Transverse colon (tissue), 4 donors: ENCODE measurements around the gene ZNF212. TPM values are rescaled to one million over a fixed set of nuclear protein-coding genes. Genes with fewer than 3 reads are reported as not detected.

Source experiments
- DNase-seq: peaks from one replicate; pipeline ENCODE4 v3.0.0-alpha.2; 2019
- H3K27ac ChIP-seq, 4 donors: fragments of 200-600 bp; sonication (generic); 2 replicates each; pipeline ENCODE4 v1.5.1; 2016 to 2018; ENCODE audit warnings: inconsistent platforms in 4 of 4
- H3K27me3 ChIP-seq: fragments of 200-600 bp; sonication (generic); 2 replicates; pipeline ENCODE4 v1.5.1; 2017; ENCODE audit warnings: inconsistent platforms
- H3K36me3 ChIP-seq, 4 donors: fragments of 200-600 bp; sonication (generic); 2 replicates each; pipeline ENCODE4 v1.5.1; 2017 to 2019; ENCODE audit warnings: inconsistent platforms in 4 of 4
- H3K4me1 ChIP-seq, 4 donors: fragments of 200-600 bp; sonication (generic); 2 replicates each; pipeline ENCODE4 v1.5.1; 2017 to 2020; ENCODE audit warnings: inconsistent platforms in 4 of 4
- H3K4me3 ChIP-seq, 4 donors: fragments of 200-600 bp; sonication (generic); 1 replicate in 1 of 4; 2 replicates in 3 of 4; pipeline versions ENCODE4 v1.5.1 to v1.6.1; 2017 to 2019; ENCODE audit warnings: inconsistent platforms in 4 of 4
- H3K9me3 ChIP-seq, 2 donors: fragments of 200-600 bp; sonication (generic); 2 replicates each; pipeline ENCODE4 v1.5.1; 2017 to 2019; ENCODE audit warnings: inconsistent platforms in 2 of 2
- EP300 ChIP-seq: sonication (generic); formaldehyde crosslinking; IDR thresholded peaks from one replicate; pipeline ENCODE4 v1.6.1; 2017; ENCODE audit warnings: antibody characterized with exemption, low read depth
- POLR2A ChIP-seq: fragments of 450-650 bp; IDR thresholded peaks from one replicate; pipeline ENCODE4 v1.6.1; 2016; ENCODE audit warnings: antibody characterized with exemption, mild to moderate bottlenecking, moderate library complexity
- POLR2AphosphoS5 ChIP-seq, 3 donors: sonication (generic); formaldehyde crosslinking; IDR thresholded peaks; one replicate each; pipeline ENCODE4 v1.6.1; 2016; ENCODE audit warnings: antibody characterized with exemption in 3 of 3
- WGBS, 2 donors: methylation state at CpG; one replicate each; pipeline ENCODE4 v1.1.5; 2018; ENCODE audit warnings: low coverage in 1 of 2; 5-methylcytosine and 5-hydroxymethylcytosine counted together
- in situ Hi-C, 4 donors: fragments of 200-750 bp; cut with MboI; loops; one replicate each; pipeline versions ENCODE4 v1.15.0 to v1.15.1; 2017; ENCODE audit warnings: low sequenced_read_pairs in 3 of 4, low pct_ligation_motif_present in 1 of 4, low pct_unique_long_range_greater_than_20kb in 1 of 4
- intact Hi-C: fragments of 100-400 bp; cut with DNase I; formaldehyde crosslinking; loops from one replicate; pipeline ENCODE4 v1.15.1; 2023; ENCODE audit warnings: low total_unique reads
- small RNA-seq, 4 donors: library from RNA; depleted of rRNA; stranded (forward); fragments of <200 nt; gene quantifications; one replicate each; pipeline ENCODE3, GENCODE V24; 2016
- total RNA-seq, 4 donors: library from RNA; depleted of rRNA; stranded (reverse); fragments of >200 nt; gene quantifications; one replicate each; pipeline ENCODE4 v1.1.0, GENCODE V29; 2016
- TF ChIP-seq, protein P1 (sequence below), 5 experiments: fragments of 200-600 bp in 3 of 5; fragments of 450-650 bp in 2 of 5; sonication (generic) in 3 of 5; IDR thresholded peaks; 1 replicate in 2 of 5; 2 replicates in 3 of 5; pipeline ENCODE4 v1.5.1; 2016 to 2017; ENCODE audit warnings: antibody characterized with exemption in 5 of 5, inconsistent platforms in 3 of 5, mild to moderate bottlenecking in 2 of 5, moderate library complexity in 1 of 5

ZNF212 gene
- total RNA-seq, 4 donors from 2014 or later = 2.4 to 22.1 (median 9.5) TPM

DNA sequence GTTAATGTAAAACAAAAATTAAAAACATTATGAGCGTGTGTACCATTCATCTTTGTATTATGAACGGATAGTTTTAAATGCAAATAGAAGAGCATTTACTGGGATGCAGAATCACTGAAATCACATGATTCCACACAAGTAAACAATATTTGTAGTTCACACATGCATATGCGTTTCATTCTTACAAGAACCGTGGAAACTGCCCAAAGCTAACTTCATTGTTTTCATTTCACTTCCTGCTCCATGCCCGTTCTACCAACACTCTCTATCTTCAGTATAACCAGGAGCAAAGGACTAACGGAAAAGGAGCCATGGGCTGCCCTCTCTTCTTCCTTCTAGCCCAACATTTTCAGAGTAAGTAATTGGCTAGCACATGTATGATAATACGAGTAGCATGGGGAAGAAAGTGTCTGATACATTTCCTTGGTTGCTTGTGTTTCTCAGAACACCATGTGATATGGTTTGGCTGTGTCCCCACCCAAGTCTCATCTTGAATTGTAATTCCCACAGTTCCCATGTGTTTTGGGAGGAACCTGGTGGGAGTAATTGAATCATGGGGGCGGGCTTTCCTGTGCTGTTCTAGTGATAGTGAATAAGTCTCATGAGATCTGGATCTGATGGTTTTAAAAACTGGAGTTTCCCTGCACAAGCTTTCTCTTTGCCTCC lies 61.3 kb downstream of the ZNF212 start:
- WGBS, 2 donors = 61 to 73% methylated on average over 8 of the region's 8 CpGs
- Histone ChIP-seq H3K27ac (no peak overlapping the region), H3K4me3 (no peak overlapping the region), H3K36me3 (no peaks in the 10 kb centered on the region), H3K9me3 (no peaks in the 10 kb centered on the region), H3K27me3 (no peaks in the 10 kb centered on the region), H3K4me1 (no peaks in the 10 kb centered on the region)
- DNase-seq = no peak
- intact Hi-C loops = no loop called here
- in situ Hi-C loops = loop anchor here in 1 of 4 donors (25.0 kb wide), 1 partner anchor 212 kb away; no protein-coding TSS in a partner anchor
- TF ChIP-seq EP300 = no peak
- TF ChIP-seq, protein P1, sequence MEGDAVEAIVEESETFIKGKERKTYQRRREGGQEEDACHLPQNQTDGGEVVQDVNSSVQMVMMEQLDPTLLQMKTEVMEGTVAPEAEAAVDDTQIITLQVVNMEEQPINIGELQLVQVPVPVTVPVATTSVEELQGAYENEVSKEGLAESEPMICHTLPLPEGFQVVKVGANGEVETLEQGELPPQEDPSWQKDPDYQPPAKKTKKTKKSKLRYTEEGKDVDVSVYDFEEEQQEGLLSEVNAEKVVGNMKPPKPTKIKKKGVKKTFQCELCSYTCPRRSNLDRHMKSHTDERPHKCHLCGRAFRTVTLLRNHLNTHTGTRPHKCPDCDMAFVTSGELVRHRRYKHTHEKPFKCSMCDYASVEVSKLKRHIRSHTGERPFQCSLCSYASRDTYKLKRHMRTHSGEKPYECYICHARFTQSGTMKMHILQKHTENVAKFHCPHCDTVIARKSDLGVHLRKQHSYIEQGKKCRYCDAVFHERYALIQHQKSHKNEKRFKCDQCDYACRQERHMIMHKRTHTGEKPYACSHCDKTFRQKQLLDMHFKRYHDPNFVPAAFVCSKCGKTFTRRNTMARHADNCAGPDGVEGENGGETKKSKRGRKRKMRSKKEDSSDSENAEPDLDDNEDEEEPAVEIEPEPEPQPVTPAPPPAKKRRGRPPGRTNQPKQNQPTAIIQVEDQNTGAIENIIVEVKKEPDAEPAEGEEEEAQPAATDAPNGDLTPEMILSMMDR (IDR thresholded peaks at IDR 0.05) = no peak

DNA sequence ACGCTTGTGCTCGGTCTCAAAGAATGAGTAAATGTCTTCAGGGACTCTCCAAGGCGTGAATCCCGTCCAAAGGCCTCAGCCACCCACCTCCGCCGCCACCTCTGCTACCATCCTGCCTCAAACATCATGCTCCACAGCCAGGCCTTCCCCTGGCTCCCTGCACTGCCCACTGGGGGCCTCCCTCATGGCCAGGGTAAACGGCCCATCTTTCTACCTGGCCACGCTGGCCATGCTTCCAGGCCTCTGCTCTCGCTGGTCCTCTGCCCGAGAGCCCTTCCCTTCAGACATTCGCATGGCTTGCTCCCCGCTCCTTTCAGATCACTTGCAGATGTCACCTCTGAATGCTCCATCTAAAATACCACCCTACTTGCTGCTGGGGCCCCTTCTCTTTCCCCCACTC lies 62.8 kb downstream of the ZNF212 start:
- WGBS, 2 donors = 89% methylated on average over 12 of the region's 12 CpGs; no CpG with 5 or more reads in 1 of the 2 donors
- no peak for DNase-seq
- Histone ChIP-seq H3K36me3 (no peaks in the 10 kb centered on the region), H3K27ac (no peak overlapping the region), H3K9me3 (no peaks in the 10 kb centered on the region), H3K27me3 (no peaks in the 10 kb centered on the region), H3K4me1 (no peaks in the 10 kb centered on the region), H3K4me3 (no peak overlapping the region)
- intact Hi-C loops = no loop called here
- in situ Hi-C loops = loop anchor here in 1 of 4 donors (25.0 kb wide), 1 partner anchor 210 kb away; no protein-coding TSS in a partner anchor
- no peak for TF ChIP-seq EP300
- no peak for TF ChIP-seq POLR2AphosphoS5 (IDR thresholded peaks at IDR 0.05)
- TF ChIP-seq POLR2A = no peak
- TF ChIP-seq, protein P1 (IDR thresholded peaks at IDR 0.05) = no peak

DNA sequence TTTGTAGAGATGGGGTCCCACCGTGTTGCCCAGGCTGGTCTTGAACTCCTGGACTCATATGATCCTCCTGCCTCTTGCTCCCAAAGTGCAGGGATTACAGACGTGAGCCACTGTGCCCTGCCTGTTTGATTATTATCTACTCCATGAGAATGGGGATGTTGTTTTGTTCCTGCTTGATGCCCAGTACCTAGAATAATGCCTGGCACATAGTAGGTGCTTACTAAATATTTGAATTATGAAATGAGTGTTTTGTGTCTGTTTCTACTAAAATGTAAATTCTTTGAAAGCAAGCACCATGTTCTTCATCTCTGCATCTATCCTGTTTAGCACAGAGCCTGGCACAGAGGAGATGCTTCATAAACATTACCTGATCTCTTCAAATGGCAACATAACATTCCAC lies 63.4 kb downstream of the ZNF212 start:
- in situ Hi-C loops (loop anchor here in 1 of 4 donors (25.0 kb wide), 1 partner anchor 209 kb away; no protein-coding TSS in a partner anchor), intact Hi-C loops (no loop called here)
- Histone ChIP-seq H3K4me1 (no peaks in the 10 kb centered on the region), H3K27ac (no peak overlapping the region), H3K4me3 (no peak overlapping the region), H3K27me3 (no peaks in the 10 kb centered on the region), H3K36me3 (no peaks in the 10 kb centered on the region), H3K9me3 (no peaks in the 10 kb centered on the region)
- TF ChIP-seq POLR2AphosphoS5 (IDR thresholded peaks at IDR 0.05) (no peak), EP300 (no peak), POLR2A (no peak)
- TF ChIP-seq, protein P1 (IDR thresholded peaks at IDR 0.05) = no peak
- WGBS, 2 donors = 67 to 80% methylated on average over 1 to 2 of the region's 2 CpGs
- DNase-seq = no peak

DNA sequence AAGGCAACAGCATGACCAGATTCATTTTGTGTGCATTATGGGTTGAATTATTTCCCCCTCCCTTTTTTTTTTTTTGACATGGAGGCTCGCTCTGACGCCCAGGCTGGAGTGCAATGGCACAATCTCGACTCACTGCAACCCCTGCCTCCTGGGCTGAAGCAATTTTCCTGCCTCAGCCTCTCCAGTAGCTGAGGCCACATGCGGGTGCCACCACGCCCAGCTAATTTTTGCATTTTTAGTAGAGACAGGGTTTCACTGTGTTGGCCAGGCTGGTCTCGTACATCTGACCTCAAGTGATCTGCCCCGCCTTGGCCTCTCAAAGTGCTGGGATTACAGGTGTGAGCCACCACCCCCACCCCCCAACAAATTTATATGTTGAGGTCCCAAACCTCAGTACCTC lies 64.6 kb downstream of the ZNF212 start:
- Histone ChIP-seq H3K27ac (no peak overlapping the region), H3K4me3 (no peak overlapping the region), H3K9me3 (no peaks in the 10 kb centered on the region), H3K4me1 (no peaks in the 10 kb centered on the region), H3K27me3 (no peaks in the 10 kb centered on the region), H3K36me3 (no peaks in the 10 kb centered on the region)
- 82 to 91% methylated on average over 4 to 7 of the region's 7 CpGs for WGBS, 2 donors
- intact Hi-C loops (no loop called here), in situ Hi-C loops (loop anchor here in 1 of 4 donors (25.0 kb wide), 1 partner anchor 208 kb away; no protein-coding TSS in a partner anchor)
- TF ChIP-seq, protein P1 (IDR thresholded peaks at IDR 0.05) = no peak
- TF ChIP-seq POLR2AphosphoS5 (IDR thresholded peaks at IDR 0.05) (no peak), POLR2A (no peak), EP300 (no peak)
- no peak for DNase-seq

Small RNAs within 50 kb of the gene (small RNA-seq; reads per million reads assigned to genes)
- 0 reads per million in 4 donors for gene AC004890.1

Other genes with a start within 250 kb of the ZNF212 start
- 10 to 100 TPM; 44.5 to 79.5 (median 74.7) TPM for gene PDIA4, start 211.1 kb upstream of the ZNF212 start, total RNA-seq
- 1 to 10 TPM; 4.0 to 5.2 (median 5.2) TPM for gene ZNF786, start 148.9 kb upstream of the ZNF212 start, total RNA-seq
- gene ZNF425, start 113.3 kb upstream of the ZNF212 start, total RNA-seq = 1 to 10 TPM in 3 of 4 donors, under 1 TPM in 1; 0.37 to 2.3 (median 1.6) TPM
- 10 to 100 TPM; 13.7 to 37.0 (median 28.1) TPM for gene ZNF398, start 92.2 kb upstream of the ZNF212 start, total RNA-seq
- gene ZNF282, start 44.1 kb upstream of the ZNF212 start, total RNA-seq = 10 to 100 TPM; 18.3 to 40.8 (median 22.2) TPM
- gene ZNF783, start 22.5 kb downstream of the ZNF212 start, total RNA-seq = 10 to 100 TPM in 3 of 4 donors, 1 to 10 TPM in 1; 9.0 to 28.7 (median 17.9) TPM
- gene ZNF777, start 221.4 kb downstream of the ZNF212 start, total RNA-seq = 10 to 100 TPM in 2 of 4 donors, 1 to 10 TPM in 2; 7.8 to 58.9 (median 14.2) TPM